SK-N-SH treated with all-trans-retinoic acid at 6 μM for 48 hours (cell line): ENCODE data around the gene TTLL10.

Experiments
- ARNTL ChIP-seq: fragments of 450-650 bp; formaldehyde crosslinking; IDR thresholded peaks from 2 replicates; pipeline ENCODE4 v1.5.0; 2020; ENCODE audit warnings: low read depth, mild to moderate bottlenecking, moderate library complexity, borderline replicate concordance
- BACH2 ChIP-seq: fragments of 250-450 bp; sonication (Bioruptor Pico); IDR thresholded peaks from 2 replicates; pipeline ENCODE4 v1.9.0; 2021; ENCODE audit warnings: mild to moderate bottlenecking, borderline replicate concordance
- ESRRG ChIP-seq: fragments of 250-450 bp; sonication (Bioruptor Pico); IDR thresholded peaks from 2 replicates; pipeline ENCODE4 v1.6.1; 2021; ENCODE audit warnings: mild to moderate bottlenecking
- ISL1 ChIP-seq: fragments of 250-450 bp; sonication (Bioruptor Pico); IDR thresholded peaks from 2 replicates; pipeline ENCODE4 v2.1.2; 2022; ENCODE audit warnings: mild to moderate bottlenecking, moderate library complexity
- OSR1 ChIP-seq: fragments of 250-450 bp; sonication (Bioruptor Pico); IDR thresholded peaks from 2 replicates; pipeline ENCODE4 v1.8.0; 2022; ENCODE audit warnings: moderate library complexity, mild to moderate bottlenecking, inconsistent platforms
- TCF4 ChIP-seq: fragments of 250-450 bp; sonication (Bioruptor Pico); IDR thresholded peaks from 2 replicates; pipeline ENCODE4 v1.8.0; 2021; ENCODE audit warnings: mild to moderate bottlenecking, moderate library complexity, borderline replicate concordance
- ZC3H10 ChIP-seq: fragments of 250-450 bp; sonication (Bioruptor Pico); IDR thresholded peaks from 2 replicates; pipeline ENCODE4 v1.5.1; 2021; ENCODE audit warnings: mild to moderate bottlenecking, moderate library complexity
- ZFP3 ChIP-seq: fragments of 250-450 bp; sonication (Bioruptor Pico); IDR thresholded peaks from 2 replicates; pipeline ENCODE4 v1.5.0; 2020; ENCODE audit warnings: mild to moderate bottlenecking, moderate library complexity
- ZFP30 ChIP-seq: fragments of 450-650 bp; formaldehyde crosslinking; IDR thresholded peaks from 2 replicates; pipeline ENCODE4 v1.5.0; 2022; ENCODE audit warnings: mild to moderate bottlenecking, moderate library complexity
- ZNF70 ChIP-seq: fragments of 450-650 bp; formaldehyde crosslinking; IDR thresholded peaks from 2 replicates; pipeline ENCODE4 v1.5.0; 2020; ENCODE audit warnings: mild to moderate bottlenecking, moderate library complexity
- TF ChIP-seq, protein P1 (sequence below): fragments of 250-450 bp; sonication (Bioruptor Pico); IDR thresholded peaks from 2 replicates; pipeline ENCODE4 v1.8.0; 2020; ENCODE audit warnings: mild to moderate bottlenecking, moderate library complexity, borderline replicate concordance
- TF ChIP-seq, protein P2 (sequence below): fragments of 250-450 bp; sonication (Bioruptor Pico); IDR thresholded peaks from 2 replicates; pipeline ENCODE4 v1.5.1; 2020; ENCODE audit warnings: low read depth, mild to moderate bottlenecking, moderate library complexity
- TF ChIP-seq, protein P3 (sequence below): fragments of 250-450 bp; sonication (Bioruptor Pico); IDR thresholded peaks from 2 replicates; pipeline ENCODE4 v1.5.1; 2021; ENCODE audit warnings: mild to moderate bottlenecking, moderate library complexity

DNA sequence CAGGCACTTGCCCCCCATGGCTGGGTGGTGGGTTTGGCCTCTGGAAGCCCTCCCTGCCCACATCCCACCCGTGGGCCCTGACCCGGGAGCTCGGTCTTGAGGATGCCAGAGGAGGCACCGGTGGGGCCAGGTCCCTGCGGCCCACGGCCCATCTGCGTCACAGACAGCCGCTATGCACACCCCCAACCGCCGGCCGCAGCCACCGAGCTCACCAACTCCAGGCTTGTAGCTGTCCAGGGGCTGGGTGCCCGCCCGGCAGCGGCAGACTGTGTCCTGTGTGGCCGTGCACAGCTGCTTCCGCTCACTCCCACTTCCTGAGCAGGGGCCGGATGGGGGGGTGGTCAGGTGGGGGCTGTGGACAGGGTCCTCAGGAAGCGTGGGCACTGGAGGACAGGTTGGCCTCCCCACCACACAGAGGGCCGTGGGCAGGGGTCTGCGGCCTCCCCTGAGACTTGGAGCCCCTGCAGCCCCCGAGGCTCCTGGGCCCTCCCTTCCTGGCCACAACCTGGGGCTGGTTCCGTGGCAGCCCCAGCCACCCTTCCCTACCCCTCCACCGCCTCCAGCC lies 39.2 kb downstream of the TTLL10 start:
- TF ChIP-seq, protein P1, sequence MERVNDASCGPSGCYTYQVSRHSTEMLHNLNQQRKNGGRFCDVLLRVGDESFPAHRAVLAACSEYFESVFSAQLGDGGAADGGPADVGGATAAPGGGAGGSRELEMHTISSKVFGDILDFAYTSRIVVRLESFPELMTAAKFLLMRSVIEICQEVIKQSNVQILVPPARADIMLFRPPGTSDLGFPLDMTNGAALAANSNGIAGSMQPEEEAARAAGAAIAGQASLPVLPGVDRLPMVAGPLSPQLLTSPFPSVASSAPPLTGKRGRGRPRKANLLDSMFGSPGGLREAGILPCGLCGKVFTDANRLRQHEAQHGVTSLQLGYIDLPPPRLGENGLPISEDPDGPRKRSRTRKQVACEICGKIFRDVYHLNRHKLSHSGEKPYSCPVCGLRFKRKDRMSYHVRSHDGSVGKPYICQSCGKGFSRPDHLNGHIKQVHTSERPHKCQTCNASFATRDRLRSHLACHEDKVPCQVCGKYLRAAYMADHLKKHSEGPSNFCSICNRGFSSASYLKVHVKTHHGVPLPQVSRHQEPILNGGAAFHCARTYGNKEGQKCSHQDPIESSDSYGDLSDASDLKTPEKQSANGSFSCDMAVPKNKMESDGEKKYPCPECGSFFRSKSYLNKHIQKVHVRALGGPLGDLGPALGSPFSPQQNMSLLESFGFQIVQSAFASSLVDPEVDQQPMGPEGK (CRISPR knock-in tag), result no peak
- TF ChIP-seq ZFP30 (no peak), ZNF70 (CRISPR knock-in tag) (no peak), TCF4 (no peak), OSR1 (no peak), ZC3H10 (CRISPR knock-in tag) (no peak), BACH2 (CRISPR knock-in tag) (no peak), ZFP3 (no peak), ISL1 (CRISPR knock-in tag) (no peak), ARNTL (CRISPR knock-in tag) (no peak), ESRRG (CRISPR knock-in tag) (no peak)
- TF ChIP-seq, protein P2, sequence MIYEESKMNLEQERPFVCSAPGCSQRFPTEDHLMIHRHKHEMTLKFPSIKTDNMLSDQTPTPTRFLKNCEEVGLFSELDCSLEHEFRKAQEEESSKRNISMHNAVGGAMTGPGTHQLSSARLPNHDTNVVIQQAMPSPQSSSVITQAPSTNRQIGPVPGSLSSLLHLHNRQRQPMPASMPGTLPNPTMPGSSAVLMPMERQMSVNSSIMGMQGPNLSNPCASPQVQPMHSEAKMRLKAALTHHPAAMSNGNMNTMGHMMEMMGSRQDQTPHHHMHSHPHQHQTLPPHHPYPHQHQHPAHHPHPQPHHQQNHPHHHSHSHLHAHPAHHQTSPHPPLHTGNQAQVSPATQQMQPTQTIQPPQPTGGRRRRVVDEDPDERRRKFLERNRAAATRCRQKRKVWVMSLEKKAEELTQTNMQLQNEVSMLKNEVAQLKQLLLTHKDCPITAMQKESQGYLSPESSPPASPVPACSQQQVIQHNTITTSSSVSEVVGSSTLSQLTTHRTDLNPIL (CRISPR knock-in tag), result no peak
- TF ChIP-seq, protein P3, sequence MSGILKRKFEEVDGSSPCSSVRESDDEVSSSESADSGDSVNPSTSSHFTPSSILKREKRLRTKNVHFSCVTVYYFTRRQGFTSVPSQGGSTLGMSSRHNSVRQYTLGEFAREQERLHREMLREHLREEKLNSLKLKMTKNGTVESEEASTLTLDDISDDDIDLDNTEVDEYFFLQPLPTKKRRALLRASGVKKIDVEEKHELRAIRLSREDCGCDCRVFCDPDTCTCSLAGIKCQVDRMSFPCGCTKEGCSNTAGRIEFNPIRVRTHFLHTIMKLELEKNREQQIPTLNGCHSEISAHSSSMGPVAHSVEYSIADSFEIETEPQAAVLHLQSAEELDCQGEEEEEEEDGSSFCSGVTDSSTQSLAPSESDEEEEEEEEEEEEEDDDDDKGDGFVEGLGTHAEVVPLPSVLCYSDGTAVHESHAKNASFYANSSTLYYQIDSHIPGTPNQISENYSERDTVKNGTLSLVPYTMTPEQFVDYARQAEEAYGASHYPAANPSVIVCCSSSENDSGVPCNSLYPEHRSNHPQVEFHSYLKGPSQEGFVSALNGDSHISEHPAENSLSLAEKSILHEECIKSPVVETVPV (CRISPR knock-in tag), result no peak
